ENCODE data around the gene AQP9. TPM values are rescaled to one million over a fixed set of nuclear protein-coding genes. Genes with fewer than 3 reads are reported as not detected.

Gene AQP9
- total RNA-seq, 1 donor from 2014 or later = not detected

- H3K4me1 Mint-ChIP-seq = no peaks in the 10 kb centered on the region
- H3K27me3 Mint-ChIP-seq (ENCODE audit: low read depth) = peaks cover 4% of the 10 kb centered on the region
- no peak overlapping the region for H3K27ac Mint-ChIP-seq (ENCODE audit: unreplicated experiment)
- no peak overlapping the region for H3K4me3 Mint-ChIP-seq
- TF ChIP-seq, protein P1, sequence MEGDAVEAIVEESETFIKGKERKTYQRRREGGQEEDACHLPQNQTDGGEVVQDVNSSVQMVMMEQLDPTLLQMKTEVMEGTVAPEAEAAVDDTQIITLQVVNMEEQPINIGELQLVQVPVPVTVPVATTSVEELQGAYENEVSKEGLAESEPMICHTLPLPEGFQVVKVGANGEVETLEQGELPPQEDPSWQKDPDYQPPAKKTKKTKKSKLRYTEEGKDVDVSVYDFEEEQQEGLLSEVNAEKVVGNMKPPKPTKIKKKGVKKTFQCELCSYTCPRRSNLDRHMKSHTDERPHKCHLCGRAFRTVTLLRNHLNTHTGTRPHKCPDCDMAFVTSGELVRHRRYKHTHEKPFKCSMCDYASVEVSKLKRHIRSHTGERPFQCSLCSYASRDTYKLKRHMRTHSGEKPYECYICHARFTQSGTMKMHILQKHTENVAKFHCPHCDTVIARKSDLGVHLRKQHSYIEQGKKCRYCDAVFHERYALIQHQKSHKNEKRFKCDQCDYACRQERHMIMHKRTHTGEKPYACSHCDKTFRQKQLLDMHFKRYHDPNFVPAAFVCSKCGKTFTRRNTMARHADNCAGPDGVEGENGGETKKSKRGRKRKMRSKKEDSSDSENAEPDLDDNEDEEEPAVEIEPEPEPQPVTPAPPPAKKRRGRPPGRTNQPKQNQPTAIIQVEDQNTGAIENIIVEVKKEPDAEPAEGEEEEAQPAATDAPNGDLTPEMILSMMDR (conservative IDR thresholded peaks at IDR 0.05) = no peak
- no peaks in the 10 kb centered on the region for H3K36me3 Mint-ChIP-seq (ENCODE audit: low read depth)
- DNase-seq (ENCODE audit: low read depth, low spot score) = no peak
- H3K9me3 Mint-ChIP-seq = no peaks in the 10 kb centered on the region
Measured at GRCh38 chr15:58167095-58167691, 29.0 kb downstream of the AQP9 start.

DNA sequence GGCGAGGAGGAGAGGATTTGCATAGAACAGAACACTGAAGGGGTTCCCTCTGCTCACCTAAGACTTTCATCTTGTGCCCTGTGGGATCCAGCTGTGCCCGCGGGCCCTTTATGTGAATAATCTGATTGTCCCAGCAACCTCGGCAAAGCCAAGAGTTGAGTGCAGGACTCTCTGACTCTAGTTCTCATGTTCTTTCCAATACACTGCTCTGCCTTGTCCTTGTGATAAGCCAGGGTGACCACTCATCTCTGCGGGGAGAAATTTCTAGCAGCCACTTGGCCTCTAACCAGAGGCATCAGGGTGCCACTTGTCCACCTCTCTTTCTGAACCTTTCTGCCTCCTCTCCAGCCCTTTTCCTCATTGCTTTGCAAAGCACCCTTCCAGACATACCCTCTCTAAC lies 31.8 kb downstream of the AQP9 start:
- peaks cover 5% of the 10 kb centered on the region for H3K27me3 Mint-ChIP-seq (ENCODE audit: low read depth)
- H3K4me1 Mint-ChIP-seq = no peaks in the 10 kb centered on the region
- no peak overlapping the region for H3K4me3 Mint-ChIP-seq
- no peak overlapping the region for H3K27ac Mint-ChIP-seq (ENCODE audit: unreplicated experiment)
- no peak for DNase-seq (ENCODE audit: low read depth, low spot score)
- no peaks in the 10 kb centered on the region for H3K36me3 Mint-ChIP-seq (ENCODE audit: low read depth)
- TF ChIP-seq, protein P1 (conservative IDR thresholded peaks at IDR 0.05) = no peak
- no peaks in the 10 kb centered on the region for H3K9me3 Mint-ChIP-seq

DNA sequence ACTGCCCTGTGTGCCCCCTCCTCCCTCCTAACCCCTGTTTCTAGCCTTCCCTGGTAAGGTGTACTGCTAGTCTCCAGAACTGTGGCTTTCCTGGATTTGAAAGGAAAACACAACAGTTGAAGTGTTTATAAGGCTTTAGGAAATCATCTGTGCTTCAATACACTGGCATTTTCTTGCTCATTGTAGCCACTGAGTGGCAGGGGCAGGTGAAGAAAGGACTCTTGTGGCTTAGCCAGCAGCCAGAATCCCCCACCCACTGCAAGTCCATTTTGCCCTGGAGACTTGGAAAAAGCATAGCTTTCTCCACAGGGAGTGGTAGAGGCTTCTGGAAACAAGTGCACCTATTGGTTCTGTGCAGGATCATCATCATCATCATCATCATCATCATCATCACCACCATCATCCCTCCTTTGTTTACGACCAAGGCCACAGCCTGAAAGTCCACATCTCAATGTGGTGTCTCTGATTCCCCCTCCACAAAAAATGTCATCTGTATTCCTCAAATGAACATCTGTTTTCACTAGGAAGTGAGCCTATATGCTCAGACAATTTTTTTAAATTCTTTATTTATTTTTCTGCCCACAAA lies 33.4 kb downstream of the AQP9 start:
- no peaks in the 10 kb centered on the region for H3K9me3 Mint-ChIP-seq
- no peaks in the 10 kb centered on the region for H3K36me3 Mint-ChIP-seq (ENCODE audit: low read depth)
- no peaks in the 10 kb centered on the region for H3K4me1 Mint-ChIP-seq
- no peak for DNase-seq (ENCODE audit: low read depth, low spot score)
- no peak overlapping the region for H3K27ac Mint-ChIP-seq (ENCODE audit: unreplicated experiment)
- H3K27me3 Mint-ChIP-seq (ENCODE audit: low read depth) = peaks cover 5% of the 10 kb centered on the region
- no peak overlapping the region for H3K4me3 Mint-ChIP-seq
- TF ChIP-seq, protein P1 (conservative IDR thresholded peaks at IDR 0.05) = no peak

- TF ChIP-seq, protein P1 (conservative IDR thresholded peaks at IDR 0.05) = no peak
- Mint-ChIP-seq H3K4me1 (no peaks in the 10 kb centered on the region), H3K36me3 (ENCODE audit: low read depth) (no peaks in the 10 kb centered on the region), H3K27ac (ENCODE audit: unreplicated experiment) (no peak overlapping the region), H3K4me3 (no peak overlapping the region), H3K9me3 (no peaks in the 10 kb centered on the region), H3K27me3 (ENCODE audit: low read depth) (peaks cover 3% of the 10 kb centered on the region)
- no peak for DNase-seq (ENCODE audit: low read depth, low spot score)
Measured at GRCh38 chr15:58174709-58175108, 36.5 kb downstream of the AQP9 start.

DNA sequence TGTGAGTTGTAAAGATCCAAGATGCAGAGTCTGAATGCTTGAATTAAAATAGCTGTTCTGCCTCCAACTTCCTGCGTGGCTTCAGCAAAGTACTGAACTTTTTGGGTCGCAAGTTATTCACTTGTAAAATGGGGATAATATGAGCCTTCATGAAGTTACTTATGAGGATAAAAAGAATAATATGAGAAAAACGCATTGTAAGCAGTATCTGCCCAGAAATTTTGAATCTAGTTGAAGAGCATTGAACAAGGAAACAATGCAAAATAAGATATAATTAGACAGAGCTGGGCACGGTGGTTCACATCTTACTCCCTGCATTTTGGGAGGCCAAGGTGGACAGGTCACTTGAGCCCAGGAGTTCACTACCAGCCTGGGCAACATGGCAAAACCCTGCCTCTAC lies 37.8 kb downstream of the AQP9 start:
- H3K27ac Mint-ChIP-seq (ENCODE audit: unreplicated experiment) = no peak overlapping the region
- TF ChIP-seq, protein P1 (conservative IDR thresholded peaks at IDR 0.05) = no peak
- no peaks in the 10 kb centered on the region for H3K36me3 Mint-ChIP-seq (ENCODE audit: low read depth)
- no peak for DNase-seq (ENCODE audit: low read depth, low spot score)
- no peak overlapping the region for H3K4me3 Mint-ChIP-seq
- H3K4me1 Mint-ChIP-seq = no peaks in the 10 kb centered on the region
- peaks cover 3% of the 10 kb centered on the region for H3K27me3 Mint-ChIP-seq (ENCODE audit: low read depth)
- H3K9me3 Mint-ChIP-seq = no peaks in the 10 kb centered on the region
